GM23248 (cell line): Measurements from ENCODE around the gene PDSS1. TPM values are rescaled to one million over a fixed set of nuclear protein-coding genes. Genes with fewer than 3 reads are reported as not detected.

ENCODE experiments used
- DNase-seq: peaks from one replicate; pipeline ENCODE4 v3.0.0-alpha.2; 2015
- H2AFZ ChIP-seq: fragments of 200-600 bp; sonication (generic); 2 replicates; pipeline ENCODE4 v1.6.1; 2016; ENCODE audit warnings: antibody characterized with exemption
- H3F3A ChIP-seq: fragments of 200-600 bp; sonication (generic); 2 replicates; pipeline ENCODE4 v1.6.1; 2016; ENCODE audit warnings: mild to moderate bottlenecking, antibody characterized with exemption, mixed run types; ENCODE audit not compliant: insufficient read depth
- H3K27ac ChIP-seq: fragments of 200-600 bp; sonication (generic); 2 replicates; pipeline ENCODE4 v1.5.1; 2016; ENCODE audit warnings: mild to moderate bottlenecking
- H3K27me3 ChIP-seq: fragments of 200-600 bp; sonication (generic); replicated peaks from 2 replicates; pipeline ENCODE4 v1.6.1; 2016; ENCODE audit warnings: mild to moderate bottlenecking; ENCODE audit not compliant: insufficient read depth
- H3K36me3 ChIP-seq: fragments of 200-600 bp; sonication (generic); 2 replicates; pipeline ENCODE4 v1.6.1; 2016; ENCODE audit warnings: low read depth, mild to moderate bottlenecking
- H3K4me1 ChIP-seq: fragments of 200-600 bp; sonication (generic); 2 replicates; pipeline ENCODE4 v1.6.1; 2016; ENCODE audit warnings: mild to moderate bottlenecking; ENCODE audit not compliant: insufficient read depth
- H3K4me2 ChIP-seq: fragments of 200-600 bp; sonication (generic); one replicate; pipeline ENCODE4 v1.6.1; 2016; ENCODE audit warnings: mild to moderate bottlenecking; ENCODE audit not compliant: unreplicated experiment
- H3K4me3 ChIP-seq: fragments of 200-600 bp; sonication (generic); 2 replicates; pipeline ENCODE4 v1.5.1; 2016; ENCODE audit warnings: mild to moderate bottlenecking
- H3K79me2 ChIP-seq: fragments of 200-600 bp; sonication (generic); 2 replicates; pipeline ENCODE4 v1.6.1; 2016; ENCODE audit warnings: mild to moderate bottlenecking; ENCODE audit not compliant: insufficient read depth
- H3K9ac ChIP-seq: fragments of 200-600 bp; sonication (generic); 2 replicates; pipeline ENCODE4 v1.6.1; 2016; ENCODE audit warnings: mild to moderate bottlenecking
- H3K9me2 ChIP-seq: fragments of 200-600 bp; sonication (generic); 2 replicates; pipeline ENCODE4 v1.6.1; 2016; ENCODE audit warnings: mixed run types, mild to moderate bottlenecking, moderate library complexity; ENCODE audit not compliant: insufficient read depth
- H3K9me3 ChIP-seq: fragments of 200-600 bp; sonication (generic); one replicate; pipeline ENCODE4 v1.6.1; 2017; ENCODE audit warnings: low read depth
- H4K20me1 ChIP-seq: fragments of 200-600 bp; sonication (generic); 2 replicates; pipeline ENCODE4 v1.6.0; 2016; ENCODE audit not compliant: insufficient read depth
- EZH2 ChIP-seq: fragments of 200-600 bp; sonication (generic); IDR thresholded peaks from 2 replicates; pipeline ENCODE4 v1.6.1; 2018; ENCODE audit warnings: antibody characterized with exemption, mild to moderate bottlenecking; ENCODE audit not compliant: insufficient read depth, poor library complexity, severe bottlenecking
- EZH2phosphoT487 ChIP-seq: fragments of 200-600 bp; sonication (generic); IDR thresholded peaks from 2 replicates; pipeline ENCODE4 v1.6.1; 2018; ENCODE audit warnings: antibody characterized with exemption, moderate library complexity, mild to moderate bottlenecking, low read depth; ENCODE audit not compliant: insufficient read depth
- WGBS, 2 experiments: methylation state at CpG; one replicate each; pipeline ENCODE4 v1.1.6; 2015 to 2017; ENCODE audit warnings: low lambda C conversion rate in 2 of 2, low coverage in 1 of 2; ENCODE audit errors: missing lambda C conversion rate in 2 of 2; 5-methylcytosine and 5-hydroxymethylcytosine counted together
- in situ Hi-C: fragments of 300-500 bp; cut with MboI; formaldehyde crosslinking; loops from 2 replicates; pipeline ENCODE4 v1.15.0; 2020
- polyA plus RNA-seq: library from polyadenylated mRNA; unstranded; fragments of >200 nt; fragmentation: Nextera tagmentation; extraction: Ambion mirVana; gene quantifications from 2 replicates; pipeline ENCODE4 v1.2.1, GENCODE V29; 2016
- total RNA-seq: library from RNA; depleted of rRNA; stranded (reverse); fragments of >200 nt; shearing (Covaris generic); gene quantifications from 2 replicates; pipeline ENCODE4 v1.2.3, GENCODE V29; 2014

The PDSS1 gene
- total and polyA plus RNA-seq, 2 experiments from 2014 or later, result 5.1 to 7.2 TPM

GRCh38 chr10:26733750-26734568 is 36.5 kb downstream of the PDSS1 start:
- Histone ChIP-seq H3K4me2 (no peak overlapping the region), H3F3A (peaks cover 20% of the 10 kb centered on the region), H4K20me1 (no peaks in the 10 kb centered on the region), H3K36me3 (peaks cover 10% of the 10 kb centered on the region; the same call in 1 of the 2 replicates), H3K27ac (no peak overlapping the region), H3K27me3 (no peaks in the 10 kb centered on the region), H3K79me2 (no peaks in the 10 kb centered on the region), H2AFZ (no peak overlapping the region), H3K4me3 (no peak overlapping the region), H3K4me1 (peaks cover 8% of the 10 kb centered on the region), H3K9me2 (no peaks in the 10 kb centered on the region), H3K9me3 (no peaks in the 10 kb centered on the region), H3K9ac (no peak overlapping the region)
- WGBS, 2 experiments, result 91 to 96% methylated on average over 14 of the region's 14 CpGs
- TF ChIP-seq EZH2phosphoT487 (no peak), EZH2 (no peak)
- no peak for DNase-seq
- in situ Hi-C loops, result no loop called here

- Histone ChIP-seq H3K9me3 (no peaks in the 10 kb centered on the region), H3K36me3 (peaks cover 15% of the 10 kb centered on the region; the same call in 1 of the 2 replicates), H3K4me3 (no peak overlapping the region), H2AFZ (no peak overlapping the region), H3F3A (peaks cover 25% of the 10 kb centered on the region), H3K27ac (no peak overlapping the region), H4K20me1 (no peaks in the 10 kb centered on the region), H3K9ac (no peak overlapping the region), H3K79me2 (no peaks in the 10 kb centered on the region), H3K4me1 (peaks cover 8% of the 10 kb centered on the region), H3K27me3 (no peaks in the 10 kb centered on the region), H3K4me2 (no peak overlapping the region), H3K9me2 (no peaks in the 10 kb centered on the region)
- in situ Hi-C loops, result no loop called here
- TF ChIP-seq EZH2 (no peak), EZH2phosphoT487 (no peak)
- 83 to 90% methylated on average over 4 of the region's 4 CpGs for WGBS, 2 experiments
- no peak for DNase-seq
These were observed 37.9 kb downstream of the PDSS1 start for GRCh38 chr10:26735435-26735834.

- Histone ChIP-seq H3K9me2 (no peaks in the 10 kb centered on the region), H3K79me2 (0 out of 2 replicates have a peak, but pooled peaks cover 9% of the 10 kb centered on the region), H3K27me3 (no peaks in the 10 kb centered on the region), H3K4me1 (peaks cover 11% of the 10 kb centered on the region), H2AFZ (no peak overlapping the region), H3K4me3 (no peak overlapping the region), H3K9ac (peak overlapping the region; percentile 27; the same call in 1 of the 2 replicates), H3F3A (peaks cover 32% of the 10 kb centered on the region), H3K27ac (peak overlapping the region; percentile 65), H3K36me3 (peaks cover 12% of the 10 kb centered on the region; the same call in 1 of the 2 replicates), H3K4me2 (no peak overlapping the region), H4K20me1 (no peaks in the 10 kb centered on the region), H3K9me3 (no peaks in the 10 kb centered on the region)
- in situ Hi-C loops, result no loop called here
- DNase-seq, result peak; percentile 71
- no peak for TF ChIP-seq EZH2
- TF ChIP-seq EZH2phosphoT487, result no peak
- WGBS, 2 experiments, result 0% methylated on average over 1 of the region's 1 CpG
These were observed 40.2 kb downstream of the PDSS1 start for GRCh38 chr10:26737730-26738129.

- Histone ChIP-seq H3K36me3 (peaks cover 12% of the 10 kb centered on the region; the same call in 1 of the 2 replicates), H3K9me3 (no peaks in the 10 kb centered on the region), H3K4me3 (no peak overlapping the region), H3F3A (peaks cover 39% of the 10 kb centered on the region), H3K9me2 (no peaks in the 10 kb centered on the region), H3K4me1 (peaks cover 18% of the 10 kb centered on the region), H3K9ac (no peak overlapping the region), H3K27me3 (no peaks in the 10 kb centered on the region), H4K20me1 (no peaks in the 10 kb centered on the region), H2AFZ (no peak overlapping the region), H3K79me2 (0 out of 2 replicates have a peak, but pooled peaks cover 9% of the 10 kb centered on the region), H3K4me2 (no peak overlapping the region), H3K27ac (peak overlapping the region; percentile 65)
- WGBS, 2 experiments, result 65 to 75% methylated on average over 5 of the region's 5 CpGs
- DNase-seq, result peak; percentile 10
- in situ Hi-C loops, result no loop called here
- TF ChIP-seq EZH2phosphoT487 (no peak), EZH2 (no peak)
These were observed 40.9 kb downstream of the PDSS1 start for GRCh38 chr10:26738301-26738911.
